SK-N-SH treated with all-trans-retinoic acid at 6 μM for 48 hours (cell line): ENCODE data around the gene PTPN13.

Experiments
- ARNTL ChIP-seq: fragments of 450-650 bp; formaldehyde crosslinking; IDR thresholded peaks from 2 replicates; pipeline ENCODE4 v1.5.0; 2020; ENCODE audit warnings: low read depth, mild to moderate bottlenecking, moderate library complexity, borderline replicate concordance
- ESRRG ChIP-seq: fragments of 250-450 bp; sonication (Bioruptor Pico); IDR thresholded peaks from 2 replicates; pipeline ENCODE4 v1.6.1; 2021; ENCODE audit warnings: mild to moderate bottlenecking
- GLIS3 ChIP-seq: fragments of 250-450 bp; sonication (Bioruptor Pico); IDR thresholded peaks from 2 replicates; pipeline ENCODE4 v1.5.0; 2020; ENCODE audit warnings: mild to moderate bottlenecking, moderate library complexity
- PATZ1 ChIP-seq: fragments of 250-450 bp; sonication (Bioruptor Pico); IDR thresholded peaks from 2 replicates; pipeline ENCODE4 v1.8.0; 2020; ENCODE audit warnings: mild to moderate bottlenecking, moderate library complexity, borderline replicate concordance
- RARB ChIP-seq: fragments of 250-450 bp; sonication (Bioruptor Pico); IDR thresholded peaks from 2 replicates; pipeline ENCODE4 v1.8.0; 2021; ENCODE audit warnings: mild to moderate bottlenecking, moderate library complexity
- TCF4 ChIP-seq: fragments of 250-450 bp; sonication (Bioruptor Pico); IDR thresholded peaks from 2 replicates; pipeline ENCODE4 v1.8.0; 2021; ENCODE audit warnings: mild to moderate bottlenecking, moderate library complexity, borderline replicate concordance
- TOX ChIP-seq: fragments of 250-450 bp; sonication (Bioruptor Pico); IDR thresholded peaks from 2 replicates; pipeline ENCODE4 v1.8.0; 2021; ENCODE audit warnings: mild to moderate bottlenecking, moderate library complexity, borderline replicate concordance
- TSHZ2 ChIP-seq: fragments of 250-450 bp; sonication (Bioruptor Pico); IDR thresholded peaks from 2 replicates; pipeline ENCODE4 v1.5.0; 2020; ENCODE audit warnings: mild to moderate bottlenecking, moderate library complexity
- ZC3H10 ChIP-seq: fragments of 250-450 bp; sonication (Bioruptor Pico); IDR thresholded peaks from 2 replicates; pipeline ENCODE4 v1.5.1; 2021; ENCODE audit warnings: mild to moderate bottlenecking, moderate library complexity
- ZNF8 ChIP-seq: fragments of 450-650 bp; formaldehyde crosslinking; IDR thresholded peaks from 2 replicates; pipeline ENCODE4 v1.5.0; 2020; ENCODE audit warnings: mild to moderate bottlenecking, moderate library complexity
- TF ChIP-seq, protein P1 (sequence below): fragments of 250-450 bp; sonication (Bioruptor Pico); IDR thresholded peaks from 2 replicates; pipeline ENCODE4 v1.5.1; 2020; ENCODE audit warnings: low read depth, mild to moderate bottlenecking, moderate library complexity

GRCh38 chr4:86818211-86818610, 224.1 kb downstream of the PTPN13 start:
- no peak for TF ChIP-seq ESRRG (CRISPR knock-in tag)
- TF ChIP-seq TOX (CRISPR knock-in tag) = no peak
- no peak for TF ChIP-seq TSHZ2 (CRISPR knock-in tag)
- no peak for TF ChIP-seq ARNTL (CRISPR knock-in tag)
- no peak for TF ChIP-seq TCF4
- TF ChIP-seq PATZ1 = no peak
- no peak for TF ChIP-seq GLIS3 (CRISPR knock-in tag)
- TF ChIP-seq, protein P1, sequence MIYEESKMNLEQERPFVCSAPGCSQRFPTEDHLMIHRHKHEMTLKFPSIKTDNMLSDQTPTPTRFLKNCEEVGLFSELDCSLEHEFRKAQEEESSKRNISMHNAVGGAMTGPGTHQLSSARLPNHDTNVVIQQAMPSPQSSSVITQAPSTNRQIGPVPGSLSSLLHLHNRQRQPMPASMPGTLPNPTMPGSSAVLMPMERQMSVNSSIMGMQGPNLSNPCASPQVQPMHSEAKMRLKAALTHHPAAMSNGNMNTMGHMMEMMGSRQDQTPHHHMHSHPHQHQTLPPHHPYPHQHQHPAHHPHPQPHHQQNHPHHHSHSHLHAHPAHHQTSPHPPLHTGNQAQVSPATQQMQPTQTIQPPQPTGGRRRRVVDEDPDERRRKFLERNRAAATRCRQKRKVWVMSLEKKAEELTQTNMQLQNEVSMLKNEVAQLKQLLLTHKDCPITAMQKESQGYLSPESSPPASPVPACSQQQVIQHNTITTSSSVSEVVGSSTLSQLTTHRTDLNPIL (CRISPR knock-in tag) = no peak
- no peak for TF ChIP-seq ZC3H10 (CRISPR knock-in tag)
- no peak for TF ChIP-seq ZNF8
- TF ChIP-seq RARB (CRISPR knock-in tag) = no peak
